22Rv1 (cell line): Measurements from ENCODE around the gene DMWD.
A peak's percentile ranks its signal among the peaks of the same experiment; 100 is the strongest.

Source experiments
- H3K27ac ChIP-seq: fragments of 450-650 bp; 2 replicates; pipeline ENCODE4 v1.5.1; 2017
- CTCF ChIP-seq: fragments of 450-650 bp; IDR thresholded peaks from 2 replicates; pipeline ENCODE4 v1.5.1; 2017; ENCODE audit warnings: mild to moderate bottlenecking
- ZFX ChIP-seq: fragments of 450-650 bp; IDR thresholded peaks from 2 replicates; pipeline ENCODE4 v1.6.1; 2017; ENCODE audit warnings: antibody characterized with exemption, borderline replicate concordance

The DMWD gene

DNA sequence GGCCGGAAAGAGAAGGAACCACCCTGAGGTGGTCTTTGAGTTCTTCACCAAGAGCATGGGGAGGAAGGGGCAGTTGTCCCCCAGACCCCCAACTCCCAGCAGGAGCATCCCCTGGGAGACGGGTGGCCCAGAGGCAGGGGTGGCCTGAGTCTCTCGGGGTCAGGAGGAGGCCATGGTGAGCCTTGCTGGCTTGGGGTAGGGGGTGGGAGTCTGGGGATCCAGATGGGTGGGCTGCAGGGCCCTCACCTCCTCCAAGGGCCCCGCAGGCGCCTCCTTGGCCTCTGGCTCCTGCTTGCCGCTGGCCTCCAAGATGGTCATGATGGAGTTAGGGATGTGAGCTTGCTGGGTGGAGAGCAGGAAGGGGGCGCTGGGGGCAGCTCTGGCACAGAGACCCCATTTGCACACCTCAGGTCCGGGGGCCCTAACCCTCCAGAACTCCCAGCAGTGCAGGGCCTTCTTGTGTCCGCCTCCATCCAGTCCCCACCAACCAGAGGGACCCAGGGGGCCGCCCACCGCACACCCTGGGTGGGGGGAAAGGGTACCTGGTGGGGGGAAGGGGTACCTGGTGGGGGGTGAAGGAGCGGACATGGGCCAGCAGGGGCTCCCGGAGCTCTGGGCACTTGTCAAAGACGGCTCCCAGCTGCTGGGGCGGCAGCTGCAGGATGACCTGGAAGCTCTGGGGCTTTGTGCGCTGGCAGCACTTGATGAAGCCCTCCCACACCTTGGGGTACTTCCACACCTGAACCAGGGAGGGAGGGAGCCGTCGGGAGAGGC, 23.8 kb upstream of the DMWD start:
- no peak for TF ChIP-seq CTCF
- no peak for TF ChIP-seq ZFX
- peak overlapping the region; percentile 58 for H3K27ac ChIP-seq

DNA sequence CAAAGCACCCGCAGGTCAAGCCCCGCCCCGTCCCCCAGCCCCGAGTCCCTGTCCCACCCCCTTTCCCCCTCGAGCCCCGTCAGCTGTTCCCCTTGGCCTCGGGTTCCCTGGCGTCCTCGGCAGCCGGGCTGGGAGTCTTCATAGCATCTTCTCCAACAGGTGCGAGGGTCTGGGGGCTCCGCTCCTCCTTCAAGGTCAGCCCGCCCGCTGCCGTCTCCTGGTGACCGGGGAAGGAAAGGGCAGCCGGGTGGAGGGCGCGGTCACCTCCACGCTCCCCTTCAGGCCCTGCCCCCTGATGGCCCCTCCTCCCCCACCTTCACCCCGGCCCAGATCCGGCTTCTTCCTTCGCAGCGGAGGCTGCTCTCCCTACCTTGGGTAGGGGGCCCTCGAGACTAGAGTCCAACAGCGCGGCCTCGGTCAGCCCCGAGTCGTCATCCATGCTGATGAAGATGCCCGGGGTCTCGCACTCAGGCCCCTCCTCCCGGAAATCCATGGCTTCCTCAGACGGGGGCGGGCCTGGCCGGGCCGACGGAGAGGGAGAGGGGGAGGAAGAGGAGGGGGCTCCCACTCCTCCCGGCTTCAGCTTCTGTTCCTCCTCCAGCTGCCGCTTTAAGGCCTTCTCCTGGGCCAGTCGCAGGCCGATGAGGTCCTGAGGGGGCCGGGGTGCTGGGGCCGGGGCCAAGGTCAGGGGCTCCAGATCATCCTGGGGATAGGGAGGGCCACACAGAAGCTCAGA, 23.0 kb upstream of the DMWD start:
- no peak for TF ChIP-seq CTCF
- TF ChIP-seq ZFX, result no peak
- H3K27ac ChIP-seq, result no peak overlapping the region

DNA sequence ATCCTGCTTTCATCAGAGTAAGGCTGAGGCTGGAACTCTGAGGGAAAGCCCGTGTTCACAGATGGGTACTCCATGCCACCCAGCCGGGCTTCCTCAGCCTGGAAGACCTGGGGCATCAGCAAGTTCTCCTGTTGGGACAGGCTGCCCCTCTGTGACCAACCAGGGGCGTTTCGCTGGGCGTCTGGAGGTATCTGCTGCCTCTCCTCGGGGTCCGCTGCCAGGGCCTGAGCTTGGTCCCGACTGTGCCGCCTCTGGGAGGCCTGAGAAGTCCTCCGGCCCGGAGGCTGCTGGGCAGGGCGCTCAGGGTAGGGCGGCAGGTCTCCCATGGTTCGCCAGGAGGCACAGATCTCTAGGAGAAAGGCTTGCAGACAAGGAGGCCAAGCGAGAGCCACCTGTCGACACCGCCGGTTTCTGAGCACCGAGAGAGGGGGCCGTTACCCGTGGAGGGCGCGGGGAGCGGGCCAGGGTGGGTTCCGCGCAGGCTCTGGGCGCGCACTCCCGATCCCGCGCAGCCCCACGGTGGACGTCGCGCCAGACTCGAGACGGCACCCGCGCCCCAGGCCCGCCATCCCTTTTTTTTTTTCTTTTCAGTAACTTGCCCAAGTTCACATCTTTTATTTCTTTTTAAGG, 22.3 kb upstream of the DMWD start, which contains the start of gene RSPH6A:
RSPH6A (minus strand) TSS at position 458 of the 630 bp plus-strand sequence; CDS start at position 326, 132 bp downstream.
- peak within 1 kb of the TSS; percentile 15; the same call in 1 of the 2 replicates for H3K27ac ChIP-seq
- no peak for TF ChIP-seq CTCF
- no peak for TF ChIP-seq ZFX

- H3K27ac ChIP-seq, result peak overlapping the region; percentile 15; the same call in 1 of the 2 replicates
- TF ChIP-seq ZFX (no peak), CTCF (no peak)
These were observed 21.6 kb upstream of the DMWD start for GRCh38 chr19:45814166-45814780.

GRCh38 chr19:45812297-45812696, 19.7 kb upstream of the DMWD start:
- no peak overlapping the region for H3K27ac ChIP-seq
- TF ChIP-seq CTCF (no peak), ZFX (no peak)

GRCh38 chr19:45809643-45810159, 17.1 kb upstream of the DMWD start:
- H3K27ac ChIP-seq, result no peak overlapping the region
- TF ChIP-seq CTCF (no peak), ZFX (no peak)
